Retinal pigment epithelial cell (primary cell): ENCODE measurements around the gene OR51M1.
"Not testable (repeated sequence)": the region's sequence is repeated elsewhere in the genome, so short reads cannot be mapped to it uniquely, and the experiment has no call there.

ENCODE experiments used
- DNase-seq: peaks from one replicate; pipeline ENCODE4 v3.0.0-alpha.2; 2010; ENCODE audit warnings: low read depth
- H3K4me3 ChIP-seq: 2 replicates; pipeline ENCODE4 v1.5.1; 2011; ENCODE audit warnings: mild to moderate bottlenecking, low read length, control low read depth, moderate library complexity
- TF ChIP-seq, protein P1 (sequence below): conservative IDR thresholded peaks from 2 replicates; pipeline ENCODE4 v1.5.1; 2011; ENCODE audit warnings: low read depth, low read length, control low read depth, inconsistent platforms

Gene OR51M1

GRCh38 chr11:5348551-5349194 lies 34.9 kb upstream of the OR51M1 start:
- DNase-seq, result no peak
- TF ChIP-seq, protein P1, sequence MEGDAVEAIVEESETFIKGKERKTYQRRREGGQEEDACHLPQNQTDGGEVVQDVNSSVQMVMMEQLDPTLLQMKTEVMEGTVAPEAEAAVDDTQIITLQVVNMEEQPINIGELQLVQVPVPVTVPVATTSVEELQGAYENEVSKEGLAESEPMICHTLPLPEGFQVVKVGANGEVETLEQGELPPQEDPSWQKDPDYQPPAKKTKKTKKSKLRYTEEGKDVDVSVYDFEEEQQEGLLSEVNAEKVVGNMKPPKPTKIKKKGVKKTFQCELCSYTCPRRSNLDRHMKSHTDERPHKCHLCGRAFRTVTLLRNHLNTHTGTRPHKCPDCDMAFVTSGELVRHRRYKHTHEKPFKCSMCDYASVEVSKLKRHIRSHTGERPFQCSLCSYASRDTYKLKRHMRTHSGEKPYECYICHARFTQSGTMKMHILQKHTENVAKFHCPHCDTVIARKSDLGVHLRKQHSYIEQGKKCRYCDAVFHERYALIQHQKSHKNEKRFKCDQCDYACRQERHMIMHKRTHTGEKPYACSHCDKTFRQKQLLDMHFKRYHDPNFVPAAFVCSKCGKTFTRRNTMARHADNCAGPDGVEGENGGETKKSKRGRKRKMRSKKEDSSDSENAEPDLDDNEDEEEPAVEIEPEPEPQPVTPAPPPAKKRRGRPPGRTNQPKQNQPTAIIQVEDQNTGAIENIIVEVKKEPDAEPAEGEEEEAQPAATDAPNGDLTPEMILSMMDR, result no peak
- H3K4me3 ChIP-seq, result no peak overlapping the region

DNA sequence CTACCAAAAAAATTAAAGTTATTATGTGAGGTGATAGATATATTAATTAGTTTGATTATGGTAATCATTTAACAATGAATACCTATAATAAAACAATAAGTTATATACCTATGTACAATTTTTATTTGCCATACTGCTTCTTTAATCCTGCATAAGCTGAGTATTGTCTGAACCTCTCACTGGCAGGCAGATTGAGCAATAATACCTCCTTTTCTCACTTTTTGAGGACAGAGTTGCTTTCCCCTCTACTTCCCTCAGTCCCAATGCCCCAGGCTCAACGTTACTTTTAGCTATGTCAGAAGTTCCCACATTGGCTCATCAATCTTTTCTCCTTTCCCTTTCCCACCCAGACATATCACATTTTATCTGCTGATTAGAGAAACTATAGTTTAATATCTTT lies 34.1 kb upstream of the OR51M1 start:
- TF ChIP-seq, protein P1, result no peak
- no peak for DNase-seq
- H3K4me3 ChIP-seq, result no peak overlapping the region

DNA sequence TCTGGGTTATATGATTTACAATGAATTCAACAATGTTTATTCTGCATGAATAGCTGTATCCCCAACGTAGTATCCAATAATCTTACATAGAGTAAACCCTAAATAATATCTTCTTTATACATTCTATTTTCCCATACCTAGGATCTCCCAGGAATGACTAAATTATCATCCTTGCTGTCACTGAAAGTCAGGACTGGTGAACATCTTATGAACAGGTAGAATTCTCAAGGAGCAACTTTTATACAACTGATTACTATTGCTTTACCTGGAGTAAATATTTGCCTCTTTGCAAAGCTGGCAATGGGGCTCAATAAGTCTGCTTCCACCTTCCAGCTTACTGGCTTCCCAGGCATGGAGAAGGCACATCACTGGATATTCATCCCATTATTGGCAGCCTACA lies 32.4 kb upstream of the OR51M1 start, which contains the start of gene OR51B6:
Gene OR51B6, plus strand, starts transcription at position 301 of the 400 bp plus-strand sequence. Its CDS starts 0 bp downstream, at position 301.
- no peak for DNase-seq
- TF ChIP-seq, protein P1, result no peak
- H3K4me3 ChIP-seq, result no peak within 1 kb of the TSS

- DNase-seq, H3K4me3 ChIP-seq: not testable (repeated sequence)
Measured at GRCh38 chr11:5356031-5356430, 27.6 kb upstream of the OR51M1 start.

DNA sequence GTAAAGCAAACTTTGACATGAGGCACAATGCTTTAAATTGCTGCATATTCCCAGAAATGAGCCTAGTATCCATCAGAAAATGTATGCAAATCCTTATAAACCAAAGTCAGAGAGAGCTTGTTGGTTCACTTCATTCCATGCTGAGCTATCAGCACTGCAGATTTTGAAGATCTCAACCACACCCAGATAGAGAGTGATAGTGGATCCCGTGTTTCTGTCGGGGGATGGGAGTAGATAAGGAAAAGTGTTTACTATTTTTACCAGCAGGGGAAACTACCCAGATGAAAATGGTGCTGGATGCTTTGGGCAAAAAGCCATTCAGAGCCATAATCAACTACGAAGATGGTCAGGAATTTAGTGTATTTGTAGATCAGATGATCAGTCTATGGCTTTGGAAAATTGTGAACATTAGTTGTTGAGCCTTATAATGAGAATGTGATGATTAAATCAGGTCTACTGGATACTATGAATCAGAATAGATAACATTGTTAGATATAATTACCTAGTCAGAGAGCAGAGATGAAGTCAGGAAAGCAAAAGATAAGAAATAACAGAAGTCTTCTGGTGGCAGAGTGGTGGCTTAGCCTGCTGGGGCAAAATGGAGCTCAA lies 21.5 kb upstream of the OR51M1 start:
- H3K4me3 ChIP-seq, result no peak overlapping the region
- DNase-seq, result no peak
- TF ChIP-seq, protein P1, result no peak

DNA sequence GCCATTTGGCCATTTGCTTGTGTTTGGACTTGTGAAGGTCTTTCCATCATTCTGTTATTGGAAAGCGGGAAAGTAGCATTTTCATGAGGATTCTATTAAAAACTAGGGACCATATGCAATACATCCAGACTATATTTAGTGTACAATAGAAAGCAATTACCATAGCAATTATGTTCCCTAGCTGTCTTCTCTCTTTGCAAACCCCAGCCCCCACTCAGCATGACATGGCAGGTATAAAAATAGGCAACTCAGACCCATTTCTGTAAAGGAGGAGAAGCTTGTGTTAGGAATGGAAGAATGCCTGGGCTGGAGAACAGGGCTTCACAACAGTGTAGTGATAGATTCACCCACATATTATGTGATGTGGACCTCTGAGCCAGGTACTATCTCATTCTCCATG lies 19.9 kb upstream of the OR51M1 start:
- DNase-seq, result no peak
- TF ChIP-seq, protein P1, result no peak

GRCh38 chr11:5364214-5364613 lies 19.4 kb upstream of the OR51M1 start:
- DNase-seq, result no peak
- no peak overlapping the region for H3K4me3 ChIP-seq
- TF ChIP-seq, protein P1, result no peak

More for the DNA sequence above, 19.9 kb upstream of the OR51M1 start:
- no peak overlapping the region for H3K4me3 ChIP-seq

- not testable (repeated sequence) for H3K4me3 ChIP-seq, DNase-seq
Measured at GRCh38 chr11:5366365-5366764, 17.2 kb upstream of the OR51M1 start.
